NT2/D1 (cell line): Measurements from ENCODE around the gene SORCS1.

Experiments used
- SUZ12 ChIP-seq: IDR thresholded peaks from 2 replicates; pipeline ENCODE4 v1.6.1; 2011; ENCODE audit not compliant: insufficient read length, insufficient read depth; ENCODE audit errors: extremely low read depth
- YY1 ChIP-seq: IDR thresholded peaks from 2 replicates; pipeline ENCODE4 v1.6.1; 2011; ENCODE audit not compliant: insufficient read length, insufficient read depth

GRCh38 chr10:106911096-106911495 lies 253.4 kb downstream of the SORCS1 start:
- TF ChIP-seq SUZ12 (no peak), YY1 (no peak)
